Measurements from ENCODE around the gene ABCG1.

DNA sequence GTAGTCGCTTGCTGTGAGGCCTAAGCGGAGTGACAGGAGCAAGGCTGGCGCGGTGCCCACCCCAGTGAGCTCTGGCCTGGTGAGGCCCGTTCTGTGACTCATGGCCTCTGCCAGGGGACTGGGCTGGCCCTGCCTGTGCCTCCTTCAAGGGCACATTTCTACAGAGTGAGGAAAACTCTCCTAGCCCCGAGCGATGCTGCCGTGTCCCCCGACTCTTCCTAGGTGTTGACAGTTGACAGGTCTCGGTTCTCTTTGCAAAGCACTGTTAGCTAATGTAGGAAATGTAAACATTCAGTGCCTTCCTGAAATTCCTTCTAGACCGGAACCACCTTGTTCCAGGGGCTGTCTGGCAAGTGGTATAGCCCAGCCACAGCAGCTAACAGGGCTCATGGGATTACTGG lies 43.9 kb downstream of the ABCG1 start:
- TF ChIP-seq, protein P1, sequence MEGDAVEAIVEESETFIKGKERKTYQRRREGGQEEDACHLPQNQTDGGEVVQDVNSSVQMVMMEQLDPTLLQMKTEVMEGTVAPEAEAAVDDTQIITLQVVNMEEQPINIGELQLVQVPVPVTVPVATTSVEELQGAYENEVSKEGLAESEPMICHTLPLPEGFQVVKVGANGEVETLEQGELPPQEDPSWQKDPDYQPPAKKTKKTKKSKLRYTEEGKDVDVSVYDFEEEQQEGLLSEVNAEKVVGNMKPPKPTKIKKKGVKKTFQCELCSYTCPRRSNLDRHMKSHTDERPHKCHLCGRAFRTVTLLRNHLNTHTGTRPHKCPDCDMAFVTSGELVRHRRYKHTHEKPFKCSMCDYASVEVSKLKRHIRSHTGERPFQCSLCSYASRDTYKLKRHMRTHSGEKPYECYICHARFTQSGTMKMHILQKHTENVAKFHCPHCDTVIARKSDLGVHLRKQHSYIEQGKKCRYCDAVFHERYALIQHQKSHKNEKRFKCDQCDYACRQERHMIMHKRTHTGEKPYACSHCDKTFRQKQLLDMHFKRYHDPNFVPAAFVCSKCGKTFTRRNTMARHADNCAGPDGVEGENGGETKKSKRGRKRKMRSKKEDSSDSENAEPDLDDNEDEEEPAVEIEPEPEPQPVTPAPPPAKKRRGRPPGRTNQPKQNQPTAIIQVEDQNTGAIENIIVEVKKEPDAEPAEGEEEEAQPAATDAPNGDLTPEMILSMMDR (IDR thresholded peaks at IDR 0.05), result no peak
- TF ChIP-seq POLR2A (IDR thresholded peaks at IDR 0.05), result no peak
